Kidney (tissue), 14 donors: ENCODE results near the gene ZNF664. TPM values are rescaled to one million over a fixed set of nuclear protein-coding genes. Genes with fewer than 3 reads are reported as not detected.

Source experiments
- DNase-seq, 5 donors: peaks; one replicate each; pipeline ENCODE4 v3.0.0-alpha.2; 2013 to 2020
- FAIRE-seq: peaks from 2 replicates; lab custom pipeline; 2012; peaks lifted over from hg19 to GRCh38; lab: Jason Lieb, UNC
- H3K27ac ChIP-seq, 2 donors: one replicate each; pipeline ENCODE4 v1.7.0; 2013; ENCODE audit warnings: low read depth in 2 of 2, low read length in 2 of 2, inconsistent platforms in 1 of 2
- H3K27me3 ChIP-seq: one replicate; pipeline ENCODE4 v1.7.1; 2013; ENCODE audit warnings: low read length, inconsistent platforms; ENCODE audit not compliant: control insufficient read depth, insufficient read depth
- H3K36me3 ChIP-seq, 3 donors: one replicate each; pipeline versions ENCODE4 v1.7.0 to v1.7.1; 2013; ENCODE audit warnings: low read length in 3 of 3, control low read depth in 1 of 3, inconsistent platforms in 1 of 3; ENCODE audit not compliant: insufficient read depth in 3 of 3, control insufficient read depth in 2 of 3
- H3K4me1 ChIP-seq, 3 donors: one replicate each; pipeline versions ENCODE4 v1.7.0 to v1.7.1; 2013; ENCODE audit warnings: low read length in 3 of 3, inconsistent platforms in 1 of 3, low read depth in 1 of 3; ENCODE audit not compliant: control insufficient read depth in 2 of 3, insufficient read depth in 2 of 3
- H3K4me3 ChIP-seq, 3 donors: one replicate each; pipeline versions ENCODE4 v1.7.0 to v1.8.1; 2013; ENCODE audit warnings: low read length in 3 of 3, control low read depth in 1 of 3, inconsistent platforms in 1 of 3
- H3K9ac ChIP-seq, 3 donors: one replicate each; pipeline versions ENCODE4 v1.7.0 to v1.7.1; 2013; ENCODE audit warnings: low read length in 3 of 3, control low read depth in 1 of 3, inconsistent platforms in 1 of 3
- H3K9me3 ChIP-seq, 3 donors: one replicate each; pipeline versions ENCODE4 v1.7.0 to v1.7.1; 2013; ENCODE audit warnings: low read length in 3 of 3, control low read depth in 1 of 3, inconsistent platforms in 1 of 3; ENCODE audit not compliant: control insufficient read depth in 2 of 3, insufficient read depth in 1 of 3
- intact Hi-C: fragments of 100-400 bp; cut with DNase I; formaldehyde crosslinking; loops from one replicate; pipeline ENCODE4 v1.11.1; 2022
- polyA plus RNA-seq: library from polyadenylated mRNA; stranded (reverse); fragments of 350-450 nt; fragmentation: Illumina TruSeq; extraction: RNeasy Lipid Tissue Mini Kit (QIAGEN cat#74804); gene quantifications from one replicate; pipeline ENCODE4 v1.2.3, GENCODE V29; 2014; ENCODE audit warnings: low read depth, low replicate concordance; ENCODE audit not compliant: insufficient read depth
- total RNA-seq: library from RNA; stranded (reverse); fragmentation: NEBNext Ultra II Directional; extraction: Animal tissue kit (Norgen Biotek cat#: 25700); gene quantifications from one replicate; pipeline ENCODE4 v1.2.1, GENCODE V29; 2021
- TF ChIP-seq, protein P1 (sequence below): IDR thresholded peaks from 3 replicates; pipeline ENCODE4 v1.5.1; 2012; ENCODE audit warnings: mild to moderate bottlenecking, moderate library complexity, borderline replicate concordance; ENCODE audit not compliant: insufficient read depth; ENCODE audit errors: extremely low read depth
- donor health status: control.
- donor health status: control.
- donor health status: control.
- donor health status: control.
- donor health status: control.
- donor health status: DM: yes; HTN: yes; CAD: no.
- donor health status: Normal renal cell carcinoma (clear cell type).

Gene ZNF664
- total and polyA plus RNA-seq, 2 donors from 2014 or later, result 44.9 to 104 TPM

DNA sequence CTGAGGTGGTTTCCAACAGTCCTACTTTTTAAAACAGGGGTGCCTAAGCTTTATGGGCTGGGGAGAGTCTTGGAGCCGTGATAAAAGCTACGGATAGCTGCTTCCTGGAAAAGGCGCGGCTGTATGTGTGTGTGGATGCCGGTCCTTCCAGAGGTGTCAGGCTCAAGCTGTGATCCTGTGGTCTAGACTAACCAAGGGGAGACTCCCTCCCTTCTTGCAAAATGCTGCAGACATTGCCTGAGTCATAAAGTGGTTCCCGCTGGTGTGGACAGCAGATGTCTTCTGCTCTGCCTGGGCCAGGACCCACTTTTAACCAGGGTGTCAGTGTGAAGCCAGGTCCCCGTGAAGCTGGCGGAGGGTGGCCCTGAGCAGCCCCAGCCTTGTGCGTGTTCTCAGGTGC, 38.2 kb upstream of the ZNF664 start:
- peaks cover 0 to 3% (median 0%) of the 10 kb centered on the region in 3 donors for H3K4me1 ChIP-seq
- no peaks in the 10 kb centered on the region for H3K9me3 ChIP-seq
- peak in 1 of 5 donors; percentile 32 for DNase-seq
- H3K27ac ChIP-seq, result no peak overlapping the region
- H3K9ac ChIP-seq, result no peak overlapping the region
- H3K4me3 ChIP-seq, result no peak overlapping the region
- TF ChIP-seq, protein P1, sequence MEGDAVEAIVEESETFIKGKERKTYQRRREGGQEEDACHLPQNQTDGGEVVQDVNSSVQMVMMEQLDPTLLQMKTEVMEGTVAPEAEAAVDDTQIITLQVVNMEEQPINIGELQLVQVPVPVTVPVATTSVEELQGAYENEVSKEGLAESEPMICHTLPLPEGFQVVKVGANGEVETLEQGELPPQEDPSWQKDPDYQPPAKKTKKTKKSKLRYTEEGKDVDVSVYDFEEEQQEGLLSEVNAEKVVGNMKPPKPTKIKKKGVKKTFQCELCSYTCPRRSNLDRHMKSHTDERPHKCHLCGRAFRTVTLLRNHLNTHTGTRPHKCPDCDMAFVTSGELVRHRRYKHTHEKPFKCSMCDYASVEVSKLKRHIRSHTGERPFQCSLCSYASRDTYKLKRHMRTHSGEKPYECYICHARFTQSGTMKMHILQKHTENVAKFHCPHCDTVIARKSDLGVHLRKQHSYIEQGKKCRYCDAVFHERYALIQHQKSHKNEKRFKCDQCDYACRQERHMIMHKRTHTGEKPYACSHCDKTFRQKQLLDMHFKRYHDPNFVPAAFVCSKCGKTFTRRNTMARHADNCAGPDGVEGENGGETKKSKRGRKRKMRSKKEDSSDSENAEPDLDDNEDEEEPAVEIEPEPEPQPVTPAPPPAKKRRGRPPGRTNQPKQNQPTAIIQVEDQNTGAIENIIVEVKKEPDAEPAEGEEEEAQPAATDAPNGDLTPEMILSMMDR, result no peak
- peaks cover 0 to 5% (median 4%) of the 10 kb centered on the region in 3 donors for H3K36me3 ChIP-seq
- no peaks in the 10 kb centered on the region for H3K27me3 ChIP-seq
- no peak for FAIRE-seq
- intact Hi-C loops, result no loop called here

DNA sequence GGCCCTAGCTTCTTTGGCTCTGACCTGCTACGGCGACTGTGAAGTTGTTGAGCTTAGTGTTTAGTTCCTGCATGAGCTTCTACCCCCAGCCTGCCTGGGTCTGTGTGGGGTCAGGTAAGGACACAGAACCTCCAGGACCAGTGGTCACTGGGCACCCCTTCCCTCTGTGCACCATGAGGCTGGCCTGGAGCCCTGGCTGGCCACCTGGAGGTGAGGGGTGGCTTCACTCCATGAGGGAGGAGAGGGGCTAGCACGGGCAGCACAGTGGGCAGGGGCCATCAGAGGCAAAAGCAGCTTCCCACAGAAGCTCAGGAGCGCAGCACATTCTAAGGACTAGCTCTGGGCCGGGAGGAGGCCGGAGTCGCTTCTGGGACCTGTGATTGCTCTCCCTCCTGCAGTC, 37.1 kb upstream of the ZNF664 start:
- TF ChIP-seq, protein P1, result no peak
- no peak overlapping the region for H3K4me3 ChIP-seq
- DNase-seq (peak in 1 of 5 donors; percentile 54), FAIRE-seq (no peak)
- H3K9ac ChIP-seq, result no peak overlapping the region
- H3K4me1 ChIP-seq, result peaks cover 0 to 3% (median 0%) of the 10 kb centered on the region in 3 donors
- H3K9me3 ChIP-seq, result no peaks in the 10 kb centered on the region
- H3K27ac ChIP-seq, result no peak overlapping the region
- H3K27me3 ChIP-seq, result no peaks in the 10 kb centered on the region
- peaks cover 0 to 7% (median 5%) of the 10 kb centered on the region in 3 donors for H3K36me3 ChIP-seq
- intact Hi-C loops, result no loop called here

DNA sequence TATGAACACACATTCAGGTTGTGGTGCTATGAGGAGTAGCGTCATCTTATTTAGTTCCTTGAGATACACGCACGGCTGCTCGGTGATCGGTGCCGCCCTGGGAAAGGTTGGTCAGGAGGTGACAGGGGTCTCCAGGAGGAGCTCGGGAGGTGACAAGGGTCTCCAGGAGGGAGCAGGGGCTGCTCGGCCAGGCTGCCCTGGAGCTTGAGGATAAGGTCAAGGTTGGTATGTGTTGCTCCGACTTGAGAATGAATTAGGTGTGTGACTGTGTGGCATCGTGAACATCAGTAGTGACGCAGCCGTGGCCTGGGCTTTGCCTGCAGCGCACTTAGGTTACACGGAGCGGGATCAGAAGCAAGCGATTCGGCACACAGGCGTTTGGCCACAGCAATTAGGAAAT, 36.5 kb upstream of the ZNF664 start:
- no peak for FAIRE-seq
- intact Hi-C loops, result no loop called here
- TF ChIP-seq, protein P1, result no peak

More for the DNA sequence above, 36.5 kb upstream of the ZNF664 start:
- H3K9me3 ChIP-seq, result no peaks in the 10 kb centered on the region
- peak in 1 of 5 donors; percentile 51 for DNase-seq
- H3K27ac ChIP-seq, result no peak overlapping the region
- peaks cover 0 to 7% (median 7%) of the 10 kb centered on the region in 3 donors for H3K36me3 ChIP-seq
- H3K27me3 ChIP-seq, result no peaks in the 10 kb centered on the region
- H3K4me1 ChIP-seq, result peaks cover 0 to 3% (median 0%) of the 10 kb centered on the region in 3 donors
- H3K4me3 ChIP-seq, result no peak overlapping the region
- H3K9ac ChIP-seq, result no peak overlapping the region
